Suppressor macrophage (primary cell): ENCODE measurements around the gene LRP1-AS.
A peak's percentile ranks its signal among the peaks of the same experiment; 100 is the strongest.

Experiments
- DNase-seq, 4 experiments: peaks; one replicate each; pipeline ENCODE4 v3.0.0-alpha.2; 2020 to 2022

Gene LRP1-AS

DNA sequence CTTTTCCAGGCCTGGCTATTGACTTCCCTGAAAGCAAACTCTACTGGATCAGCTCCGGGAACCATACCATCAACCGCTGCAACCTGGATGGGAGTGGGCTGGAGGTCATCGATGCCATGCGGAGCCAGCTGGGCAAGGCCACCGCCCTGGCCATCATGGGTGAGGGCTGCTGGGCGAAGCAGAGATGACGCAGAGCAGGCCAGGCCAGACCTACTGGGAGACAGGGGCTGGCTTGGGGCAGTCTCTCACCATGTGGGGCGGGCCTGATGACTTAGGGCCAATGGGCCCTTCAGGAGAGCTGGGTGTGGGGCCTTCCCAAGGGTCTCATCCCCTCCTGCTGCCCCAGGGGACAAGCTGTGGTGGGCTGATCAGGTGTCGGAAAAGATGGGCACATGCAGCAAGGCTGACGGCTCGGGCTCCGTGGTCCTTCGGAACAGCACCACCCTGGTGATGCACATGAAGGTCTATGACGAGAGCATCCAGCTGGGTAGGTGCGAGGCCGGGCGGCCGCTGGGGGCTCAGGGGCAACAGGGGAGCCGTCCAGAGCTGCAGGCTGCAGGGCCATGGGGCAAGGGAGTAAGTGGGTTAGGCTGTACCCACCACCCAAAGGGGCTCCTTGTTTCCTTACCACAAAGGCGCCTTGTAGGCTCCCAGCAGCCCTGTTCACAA, 33.0 kb upstream of the LRP1-AS start:
- DNase-seq = no peak

DNA sequence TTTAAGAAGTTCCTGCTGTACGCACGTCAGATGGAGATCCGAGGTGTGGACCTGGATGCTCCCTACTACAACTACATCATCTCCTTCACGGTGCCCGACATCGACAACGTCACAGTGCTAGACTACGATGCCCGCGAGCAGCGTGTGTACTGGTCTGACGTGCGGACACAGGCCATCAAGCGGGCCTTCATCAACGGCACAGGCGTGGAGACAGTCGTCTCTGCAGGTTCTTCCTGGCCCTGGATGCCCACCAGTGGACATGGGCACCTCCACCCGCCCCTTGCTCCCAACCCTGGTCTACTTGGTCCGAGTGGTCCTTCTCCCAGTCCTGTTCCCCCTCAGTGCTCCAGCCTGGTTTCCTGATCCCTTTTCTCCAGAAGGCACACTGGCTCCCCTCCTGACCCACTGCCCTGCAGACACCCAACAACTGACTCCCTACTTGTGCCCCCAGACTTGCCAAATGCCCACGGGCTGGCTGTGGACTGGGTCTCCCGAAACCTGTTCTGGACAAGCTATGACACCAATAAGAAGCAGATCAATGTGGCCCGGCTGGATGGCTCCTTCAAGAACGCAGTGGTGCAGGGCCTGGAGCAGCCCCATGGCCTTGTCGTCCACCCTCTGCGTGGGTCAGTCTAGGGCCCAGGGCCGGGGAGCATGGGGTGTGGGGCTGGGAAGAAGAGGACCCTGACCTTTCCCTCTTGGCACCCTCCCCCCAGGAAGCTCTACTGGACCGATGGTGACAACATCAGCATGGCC, 32.1 kb upstream of the LRP1-AS start:
- no peak for DNase-seq

DNA sequence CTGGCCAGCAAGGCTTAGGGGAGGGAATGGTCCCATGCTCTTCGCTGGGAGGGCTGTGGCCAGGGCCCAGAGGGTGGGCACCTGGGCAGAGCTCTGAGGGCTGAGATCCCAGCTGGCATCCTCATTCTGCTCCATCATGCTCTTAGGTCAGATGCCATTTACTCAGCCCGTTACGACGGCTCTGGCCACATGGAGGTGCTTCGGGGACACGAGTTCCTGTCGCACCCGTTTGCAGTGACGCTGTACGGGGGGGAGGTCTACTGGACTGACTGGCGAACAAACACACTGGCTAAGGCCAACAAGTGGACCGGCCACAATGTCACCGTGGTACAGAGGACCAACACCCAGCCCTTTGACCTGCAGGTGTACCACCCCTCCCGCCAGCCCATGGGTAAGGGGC, 30.8 kb upstream of the LRP1-AS start:
- no peak for DNase-seq

DNA sequence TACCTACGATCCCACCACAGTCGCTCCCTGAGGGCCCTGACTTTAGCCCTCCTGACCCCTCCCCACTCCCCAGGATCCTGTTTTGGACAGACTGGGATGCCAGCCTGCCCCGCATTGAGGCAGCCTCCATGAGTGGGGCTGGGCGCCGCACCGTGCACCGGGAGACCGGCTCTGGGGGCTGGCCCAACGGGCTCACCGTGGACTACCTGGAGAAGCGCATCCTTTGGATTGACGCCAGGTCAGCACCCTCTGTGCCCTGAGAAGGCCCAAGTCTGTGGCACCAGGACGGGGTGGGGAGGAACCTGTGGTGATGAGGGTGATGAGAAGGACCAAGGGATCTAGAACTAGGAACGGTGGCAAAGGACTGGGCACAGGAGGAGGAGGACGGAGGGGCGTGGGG, 29.9 kb upstream of the LRP1-AS start:
- DNase-seq = no peak

DNA sequence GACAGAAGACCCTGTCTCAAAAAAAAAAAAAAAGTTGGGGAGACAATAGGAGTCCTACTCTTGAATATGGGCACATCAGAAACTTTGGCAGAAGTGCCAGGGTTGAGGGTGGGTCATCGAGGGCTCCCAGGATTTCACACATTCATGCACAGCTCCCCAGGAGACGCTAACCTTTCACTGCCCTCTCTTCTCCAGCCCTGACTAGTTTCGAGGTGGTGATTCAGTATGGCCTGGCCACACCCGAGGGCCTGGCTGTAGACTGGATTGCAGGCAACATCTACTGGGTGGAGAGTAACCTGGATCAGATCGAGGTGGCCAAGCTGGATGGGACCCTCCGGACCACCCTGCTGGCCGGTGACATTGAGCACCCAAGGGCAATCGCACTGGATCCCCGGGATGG, 29.4 kb upstream of the LRP1-AS start:
- no peak for DNase-seq

DNA sequence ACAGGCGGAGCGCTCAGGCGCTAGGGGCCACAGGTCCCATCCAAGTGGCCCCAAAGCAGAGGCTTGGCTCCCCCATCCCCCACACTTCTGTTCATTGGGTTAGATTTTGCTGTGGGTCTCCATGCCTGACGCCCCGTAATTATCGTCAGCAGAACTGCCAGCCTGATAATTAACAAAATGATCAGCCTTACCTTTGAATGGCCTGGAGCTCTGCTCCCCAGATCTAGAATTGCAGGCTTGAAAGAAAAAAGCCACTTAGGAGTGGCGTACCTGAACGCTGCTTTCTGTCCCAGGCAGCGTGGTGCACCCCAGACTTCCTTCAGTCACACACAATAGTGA, 28.7 kb upstream of the LRP1-AS start:
- DNase-seq = no peak

DNA sequence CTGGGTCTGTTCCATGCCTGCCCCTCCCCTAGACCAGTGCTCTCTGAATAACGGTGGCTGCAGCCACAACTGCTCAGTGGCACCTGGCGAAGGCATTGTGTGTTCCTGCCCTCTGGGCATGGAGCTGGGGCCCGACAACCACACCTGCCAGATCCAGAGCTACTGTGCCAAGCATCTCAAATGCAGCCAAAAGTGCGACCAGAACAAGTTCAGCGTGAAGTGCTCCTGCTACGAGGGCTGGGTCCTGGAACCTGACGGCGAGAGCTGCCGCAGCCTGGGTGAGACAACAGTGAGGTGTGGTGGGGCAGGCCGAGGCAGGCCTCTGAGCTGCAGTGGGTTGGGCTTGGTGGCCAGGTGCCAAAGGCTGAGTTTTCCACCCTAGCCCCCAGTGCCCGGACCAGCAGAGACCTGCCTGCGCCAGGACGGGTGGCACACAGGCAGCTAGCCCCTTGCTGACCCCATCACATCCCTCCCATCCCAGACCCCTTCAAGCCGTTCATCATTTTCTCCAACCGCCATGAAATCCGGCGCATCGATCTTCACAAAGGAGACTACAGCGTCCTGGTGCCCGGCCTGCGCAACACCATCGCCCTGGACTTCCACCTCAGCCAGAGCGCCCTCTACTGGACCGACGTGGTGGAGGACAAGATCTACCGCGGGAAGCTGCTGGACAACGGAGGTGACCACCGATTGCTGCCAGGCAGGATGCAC, 28.2 kb upstream of the LRP1-AS start:
- DNase-seq = peak; percentile 82 to 90 (median 86)

DNA sequence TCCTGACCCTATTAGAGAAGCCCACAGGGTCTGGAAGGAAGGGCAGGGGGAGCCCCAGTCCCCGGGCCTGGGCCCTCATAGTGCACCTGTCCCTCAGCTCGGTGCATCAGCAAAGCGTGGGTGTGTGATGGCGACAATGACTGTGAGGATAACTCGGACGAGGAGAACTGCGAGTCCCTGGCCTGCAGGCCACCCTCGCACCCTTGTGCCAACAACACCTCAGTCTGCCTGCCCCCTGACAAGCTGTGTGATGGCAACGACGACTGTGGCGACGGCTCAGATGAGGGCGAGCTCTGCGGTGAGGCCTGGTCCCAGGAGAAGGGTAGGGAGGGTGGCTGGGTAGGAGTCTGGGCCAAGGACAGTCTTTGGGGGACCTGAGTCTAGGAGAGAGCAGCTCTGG, 26.3 kb upstream of the LRP1-AS start:
- DNase-seq = no peak

DNA sequence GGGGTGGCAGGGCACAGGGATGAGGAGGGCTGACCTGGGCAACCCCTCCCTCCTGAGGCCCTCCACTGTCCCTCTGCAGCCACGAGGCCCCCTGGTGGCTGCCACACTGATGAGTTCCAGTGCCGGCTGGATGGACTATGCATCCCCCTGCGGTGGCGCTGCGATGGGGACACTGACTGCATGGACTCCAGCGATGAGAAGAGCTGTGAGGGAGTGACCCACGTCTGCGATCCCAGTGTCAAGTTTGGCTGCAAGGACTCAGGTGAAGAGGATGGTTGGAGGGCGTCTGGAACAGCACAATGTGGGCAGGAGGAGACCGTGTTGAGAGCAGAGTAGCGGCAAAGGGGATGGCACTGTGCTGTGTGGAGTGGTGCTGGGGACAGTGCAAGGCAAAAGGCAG, 25.7 kb upstream of the LRP1-AS start:
- peak; percentile 34 to 69 (median 52) for DNase-seq

DNA sequence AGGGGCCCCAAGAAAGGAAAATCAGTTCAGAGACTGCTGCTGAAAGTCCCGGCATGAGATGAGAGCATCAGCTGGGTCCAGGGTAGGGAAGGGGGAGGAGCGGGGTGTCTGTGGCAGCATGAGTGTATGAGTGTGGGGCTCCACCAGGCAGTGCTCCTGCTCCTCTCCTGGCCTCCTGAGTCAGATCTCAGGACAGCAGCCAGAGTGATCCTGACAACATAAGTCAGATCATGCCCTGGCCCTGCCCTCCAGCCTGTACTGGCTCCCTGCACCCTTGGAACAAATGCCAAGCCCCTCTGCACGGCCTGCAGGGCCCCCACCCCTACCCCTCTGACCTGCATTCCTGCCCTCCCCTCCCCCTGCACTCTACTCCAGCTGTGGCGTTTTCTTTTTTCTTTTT, 24.2 kb upstream of the LRP1-AS start:
- DNase-seq = no peak

DNA sequence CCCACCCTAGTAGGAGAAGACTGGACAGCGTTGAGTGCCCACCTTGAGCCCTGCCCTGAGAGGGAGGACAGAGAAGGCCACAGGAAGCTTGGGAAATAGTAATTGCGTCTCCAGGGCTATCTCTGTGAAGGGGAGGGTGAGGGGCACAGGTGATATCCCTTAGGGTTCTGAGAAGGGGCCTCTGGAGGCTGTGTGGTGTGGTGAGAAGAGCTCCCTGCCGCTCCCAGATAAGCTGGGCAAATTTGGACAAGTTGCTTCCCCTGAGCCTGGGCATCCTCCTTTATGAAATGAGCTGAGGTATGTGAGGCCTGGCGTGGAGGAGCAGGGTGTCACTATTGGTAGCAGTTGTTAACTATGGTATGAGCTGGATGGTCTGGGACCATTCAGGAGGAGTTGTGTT, 23.5 kb upstream of the LRP1-AS start:
- DNase-seq = no peak

DNA sequence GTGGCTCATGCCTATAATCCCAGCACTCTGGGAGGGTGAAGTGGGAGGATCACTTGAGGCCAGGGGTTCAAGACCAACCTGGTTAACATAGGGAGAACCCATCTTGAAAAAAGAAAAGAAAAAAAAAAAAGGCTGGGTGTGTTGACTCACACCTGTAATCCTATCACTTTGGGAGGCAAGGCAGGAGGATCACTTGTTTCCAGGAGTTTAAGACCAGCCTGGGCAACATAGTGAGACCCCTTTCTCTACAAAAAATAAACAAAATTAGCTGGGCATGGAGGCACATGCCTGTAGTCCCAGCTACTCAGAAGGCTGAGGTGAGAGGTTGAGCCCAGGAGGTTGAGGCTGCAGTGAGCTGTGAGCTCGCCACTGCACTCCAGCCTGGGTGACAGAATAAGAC, 23.0 kb upstream of the LRP1-AS start:
- no peak for DNase-seq

DNA sequence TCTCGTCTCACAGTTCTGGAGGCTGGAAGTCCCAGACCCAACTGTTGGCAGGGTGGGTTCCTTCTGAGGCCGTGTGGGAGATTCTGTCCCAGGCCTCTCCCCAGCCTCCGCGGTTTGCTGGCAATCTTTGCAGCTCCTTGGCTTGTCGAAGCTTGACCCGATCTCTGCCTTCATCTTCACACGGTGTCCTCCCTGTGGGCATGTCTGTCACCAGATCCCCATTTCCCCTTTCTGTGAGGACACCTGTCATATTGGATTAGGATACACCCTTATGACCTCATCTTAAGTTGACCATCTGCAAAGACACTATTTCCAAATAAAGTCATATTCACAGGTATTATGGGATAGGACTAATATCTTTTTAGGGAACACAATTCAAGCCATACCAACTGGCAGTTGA, 22.6 kb upstream of the LRP1-AS start:
- DNase-seq = no peak

DNA sequence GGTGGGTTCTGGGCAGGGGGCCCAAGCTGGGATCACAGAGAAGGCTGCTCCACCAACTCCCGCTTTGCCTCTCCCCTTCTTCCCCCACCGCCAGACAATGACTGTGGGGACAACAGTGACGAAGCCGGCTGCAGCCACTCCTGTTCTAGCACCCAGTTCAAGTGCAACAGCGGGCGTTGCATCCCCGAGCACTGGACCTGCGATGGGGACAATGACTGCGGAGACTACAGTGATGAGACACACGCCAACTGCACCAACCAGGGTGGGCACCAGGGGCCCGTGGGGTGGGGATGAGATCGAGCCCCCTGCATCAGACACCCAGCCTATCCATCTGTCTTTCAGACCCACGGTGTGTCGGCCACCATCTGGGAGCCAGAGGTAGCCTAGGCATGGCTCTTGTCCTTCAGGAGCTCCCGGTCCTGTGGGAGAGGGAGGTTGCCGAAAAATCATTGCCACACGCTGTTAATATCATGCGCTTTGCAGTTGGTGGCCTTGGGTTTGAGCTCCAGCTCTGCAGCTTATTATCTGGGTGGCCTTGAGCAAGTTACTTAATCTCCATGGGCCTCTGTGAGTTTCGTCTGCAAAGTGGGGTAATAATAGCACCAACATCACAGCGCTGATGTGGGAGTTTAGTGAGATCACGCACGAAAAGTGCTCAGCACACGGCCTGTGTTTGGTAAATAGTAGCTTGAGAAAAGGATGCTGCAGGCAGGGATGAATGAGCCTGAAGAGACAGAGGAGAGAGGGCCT, 21.8 kb upstream of the LRP1-AS start:
- DNase-seq = no peak

DNA sequence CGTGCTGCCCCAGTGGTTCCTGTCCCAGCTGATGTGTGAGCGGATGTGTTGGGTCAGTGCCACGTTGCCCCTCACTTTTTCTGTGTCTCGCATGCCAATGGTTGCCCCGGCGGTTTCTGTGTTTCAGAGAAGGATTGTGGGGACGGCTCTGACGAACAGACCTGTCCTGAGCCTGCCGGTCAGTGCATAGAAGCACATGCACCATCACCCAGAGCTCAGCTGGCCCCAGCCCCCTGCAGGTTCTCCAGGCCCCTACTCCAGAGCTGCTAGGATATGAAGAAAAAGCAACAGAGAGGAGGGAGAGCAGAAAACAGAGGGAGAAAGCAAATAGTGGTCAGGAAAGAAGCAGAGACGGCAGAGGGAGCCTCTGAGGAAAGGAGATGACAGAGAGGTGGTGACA, 20.6 kb upstream of the LRP1-AS start:
- no peak for DNase-seq

DNA sequence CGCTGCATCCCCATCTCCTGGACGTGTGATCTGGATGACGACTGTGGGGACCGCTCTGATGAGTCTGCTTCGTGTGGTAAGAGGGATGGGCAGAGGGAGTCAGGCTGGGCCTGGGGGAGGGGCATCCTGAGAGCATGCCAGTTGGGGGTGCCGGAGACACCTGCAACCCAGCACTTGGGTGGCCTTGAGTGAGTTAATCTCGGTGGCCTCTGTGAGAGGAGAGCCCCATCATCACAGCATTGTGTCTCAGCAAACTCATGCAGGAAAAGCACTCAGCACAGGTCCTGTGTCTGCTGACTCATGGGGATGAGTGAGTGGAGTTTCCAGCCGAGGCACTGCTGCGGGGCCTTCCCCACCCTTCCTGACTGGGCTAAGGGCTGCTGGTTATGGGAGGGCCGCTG, 19.6 kb upstream of the LRP1-AS start:
- no peak for DNase-seq

DNA sequence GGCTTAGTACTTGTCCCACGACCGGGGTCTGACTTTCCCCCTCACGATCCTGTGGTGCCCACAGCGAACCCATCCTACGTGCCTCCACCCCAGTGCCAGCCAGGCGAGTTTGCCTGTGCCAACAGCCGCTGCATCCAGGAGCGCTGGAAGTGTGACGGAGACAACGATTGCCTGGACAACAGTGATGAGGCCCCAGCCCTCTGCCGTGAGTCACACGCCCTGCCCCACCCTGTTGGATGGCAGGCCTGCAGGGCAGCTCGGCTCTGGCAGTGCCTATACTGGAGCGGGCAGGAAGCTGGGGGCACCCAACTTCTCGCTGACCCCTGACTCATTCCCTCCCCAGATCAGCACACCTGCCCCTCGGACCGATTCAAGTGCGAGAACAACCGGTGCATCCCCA, 18.3 kb upstream of the LRP1-AS start:
- no peak for DNase-seq

DNA sequence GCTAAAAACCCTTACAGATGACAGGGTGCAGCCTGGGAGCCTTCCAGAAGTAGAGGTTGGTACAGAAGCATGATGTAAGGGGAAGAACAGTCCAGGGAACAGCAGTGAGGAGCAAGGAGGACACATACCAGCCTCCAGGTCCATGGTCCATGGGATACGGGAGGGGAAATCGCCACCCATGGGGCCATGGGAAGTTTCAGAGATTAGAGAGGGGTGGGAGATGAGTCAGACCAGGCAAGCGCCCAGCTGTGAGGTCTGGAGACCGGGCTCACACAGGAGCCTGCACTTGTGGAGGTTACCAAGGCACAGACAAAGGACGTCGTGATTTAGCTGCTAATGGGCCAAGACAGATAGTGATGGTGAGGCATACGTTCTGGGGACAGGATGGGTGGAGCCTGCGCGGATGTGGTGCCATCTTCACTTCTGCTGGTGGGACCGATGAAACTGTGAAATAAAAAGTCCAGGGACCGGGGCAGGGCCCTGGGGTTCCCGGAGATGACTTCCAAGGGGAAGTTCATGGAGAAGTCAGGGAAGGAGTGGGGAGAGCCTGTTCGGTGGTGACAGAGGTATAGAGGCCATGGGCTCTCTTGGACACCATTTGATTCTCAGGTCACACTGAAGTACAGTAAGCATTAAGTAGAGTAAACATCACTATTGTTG, 17.7 kb upstream of the LRP1-AS start:
- no peak for DNase-seq

DNA sequence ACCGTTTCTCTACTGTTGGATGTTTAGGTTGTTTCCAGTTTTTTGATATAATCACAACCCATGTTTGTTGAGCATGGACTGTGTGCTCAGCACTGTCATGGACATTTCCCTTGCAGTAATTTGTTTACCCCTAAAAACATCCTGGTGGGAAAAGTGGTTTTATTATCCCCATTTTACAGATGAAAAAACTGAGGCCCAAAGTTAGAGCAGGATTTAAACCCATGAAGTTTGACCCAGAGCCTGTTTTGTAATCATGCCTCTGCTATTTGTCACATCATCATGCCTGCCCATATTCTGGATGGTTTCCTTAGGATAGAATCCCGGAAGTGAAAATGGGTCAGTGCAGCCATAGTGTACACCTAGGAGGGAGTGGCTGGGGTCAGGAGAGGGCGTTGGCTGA, 17.0 kb upstream of the LRP1-AS start:
- DNase-seq = no peak

DNA sequence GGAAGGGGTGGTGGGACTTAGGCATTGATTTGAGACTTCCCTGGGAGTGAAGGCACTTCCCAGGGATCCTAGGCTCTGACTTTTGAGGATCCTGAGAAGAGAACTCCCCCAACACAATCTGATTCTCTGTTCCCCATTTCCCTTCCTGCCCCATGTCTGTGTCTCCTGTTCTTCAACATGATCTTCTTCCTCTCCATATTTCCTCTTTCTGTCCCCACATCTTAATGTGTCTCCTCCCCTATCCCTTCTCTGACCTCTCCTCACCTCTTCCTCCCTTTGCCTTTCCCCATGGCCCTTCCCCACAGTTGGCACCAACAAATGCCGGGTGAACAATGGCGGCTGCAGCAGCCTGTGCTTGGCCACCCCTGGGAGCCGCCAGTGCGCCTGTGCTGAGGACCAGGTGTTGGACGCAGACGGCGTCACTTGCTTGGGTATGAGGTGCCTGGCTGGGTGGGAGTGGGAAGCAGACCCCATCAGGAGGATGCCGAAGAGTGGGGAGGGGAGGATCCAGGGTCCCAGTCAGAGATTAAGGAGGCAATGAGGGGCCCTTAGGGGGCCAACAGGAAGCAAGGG, 15.2 kb upstream of the LRP1-AS start:
- peak; percentile 37 to 76 (median 63) for DNase-seq

DNA sequence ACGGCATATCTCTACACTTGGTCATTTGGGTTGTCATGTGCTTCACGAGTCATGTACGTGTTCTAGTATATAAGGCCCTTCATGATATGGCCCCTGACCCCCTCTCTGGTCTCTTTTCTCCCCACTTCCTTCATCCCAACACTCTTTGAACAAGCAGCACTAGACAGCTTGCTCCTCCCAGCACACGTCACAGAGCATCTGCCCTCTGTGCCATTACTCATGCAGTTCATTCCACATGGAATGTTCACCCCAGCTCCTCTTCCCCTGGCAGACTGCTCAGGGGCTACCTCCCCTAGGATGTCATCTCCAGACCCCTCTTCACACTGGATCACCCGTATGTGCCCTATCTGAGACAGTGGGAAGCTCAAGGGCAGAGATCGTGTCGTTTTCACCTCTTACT, 14.1 kb upstream of the LRP1-AS start:
- no peak for DNase-seq

DNA sequence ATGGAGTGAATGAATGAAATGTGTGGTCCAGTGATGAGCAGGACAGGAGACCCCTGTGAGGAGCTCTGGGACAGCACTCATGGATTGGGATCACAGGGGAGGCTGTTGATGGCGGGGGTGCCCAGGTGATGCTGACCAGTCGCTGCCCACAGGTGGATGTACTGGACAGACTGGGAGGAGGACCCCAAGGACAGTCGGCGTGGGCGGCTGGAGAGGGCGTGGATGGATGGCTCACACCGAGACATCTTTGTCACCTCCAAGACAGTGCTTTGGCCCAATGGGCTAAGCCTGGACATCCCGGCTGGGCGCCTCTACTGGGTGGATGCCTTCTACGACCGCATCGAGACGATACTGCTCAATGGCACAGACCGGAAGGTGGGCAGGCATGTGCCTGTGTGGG, 13.3 kb upstream of the LRP1-AS start:
- no peak for DNase-seq
